Panc1 (cell line): ENCODE results near the gene JPH2.

Experiments used
- POLR2AphosphoS5 ChIP-seq: IDR thresholded peaks from 2 replicates; pipeline ENCODE4 v1.6.1; 2012; ENCODE audit warnings: mild to moderate bottlenecking, low read depth, low read length, moderate library complexity
- TF ChIP-seq, protein P1 (sequence below): fragments of 450-650 bp; IDR thresholded peaks from 2 replicates; pipeline ENCODE4 v1.5.1; 2017; ENCODE audit warnings: mild to moderate bottlenecking

DNA sequence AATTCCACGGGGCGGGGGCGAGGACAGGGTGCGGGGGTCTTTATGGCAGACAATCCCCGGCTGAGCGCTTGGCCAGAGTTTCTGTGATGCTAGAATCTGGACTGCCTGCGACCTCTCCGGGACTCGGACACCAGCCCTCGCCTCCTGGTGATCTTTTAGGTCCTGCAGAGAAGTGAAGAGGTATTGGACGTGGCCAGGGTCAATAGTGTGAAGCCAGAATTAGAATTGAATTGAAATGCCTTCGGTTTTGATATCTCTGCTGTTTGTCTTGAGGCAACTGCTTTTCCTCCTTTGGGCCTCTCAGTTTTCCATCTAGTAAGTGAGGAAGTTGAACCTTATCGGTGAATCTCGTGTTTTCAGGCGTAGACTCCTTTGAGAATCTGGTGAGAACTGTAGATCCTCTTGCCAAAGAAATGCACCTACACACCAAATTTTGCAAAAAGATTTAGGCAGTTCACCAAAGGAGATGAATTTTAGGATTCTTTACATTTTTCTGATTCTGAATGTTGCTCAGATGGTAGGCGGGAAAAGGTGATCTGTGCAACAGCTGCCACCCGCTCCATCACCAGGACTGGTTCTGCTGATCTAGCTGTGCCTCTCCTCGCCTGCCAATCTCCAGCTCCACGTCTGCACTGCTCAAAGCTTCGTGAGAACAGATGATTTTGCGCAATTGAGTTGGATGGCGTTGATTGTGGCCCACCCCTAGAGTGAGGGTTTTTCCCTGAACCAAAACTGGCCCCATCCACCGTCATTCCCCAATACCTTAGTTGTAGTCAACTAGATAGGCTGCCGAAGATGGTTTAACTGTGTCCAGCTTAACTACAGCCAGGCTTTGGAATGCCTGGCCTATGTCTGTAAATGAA is 24.4 kb upstream of the JPH2 start:
- TF ChIP-seq, protein P1, sequence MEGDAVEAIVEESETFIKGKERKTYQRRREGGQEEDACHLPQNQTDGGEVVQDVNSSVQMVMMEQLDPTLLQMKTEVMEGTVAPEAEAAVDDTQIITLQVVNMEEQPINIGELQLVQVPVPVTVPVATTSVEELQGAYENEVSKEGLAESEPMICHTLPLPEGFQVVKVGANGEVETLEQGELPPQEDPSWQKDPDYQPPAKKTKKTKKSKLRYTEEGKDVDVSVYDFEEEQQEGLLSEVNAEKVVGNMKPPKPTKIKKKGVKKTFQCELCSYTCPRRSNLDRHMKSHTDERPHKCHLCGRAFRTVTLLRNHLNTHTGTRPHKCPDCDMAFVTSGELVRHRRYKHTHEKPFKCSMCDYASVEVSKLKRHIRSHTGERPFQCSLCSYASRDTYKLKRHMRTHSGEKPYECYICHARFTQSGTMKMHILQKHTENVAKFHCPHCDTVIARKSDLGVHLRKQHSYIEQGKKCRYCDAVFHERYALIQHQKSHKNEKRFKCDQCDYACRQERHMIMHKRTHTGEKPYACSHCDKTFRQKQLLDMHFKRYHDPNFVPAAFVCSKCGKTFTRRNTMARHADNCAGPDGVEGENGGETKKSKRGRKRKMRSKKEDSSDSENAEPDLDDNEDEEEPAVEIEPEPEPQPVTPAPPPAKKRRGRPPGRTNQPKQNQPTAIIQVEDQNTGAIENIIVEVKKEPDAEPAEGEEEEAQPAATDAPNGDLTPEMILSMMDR = no peak
- no peak for TF ChIP-seq POLR2AphosphoS5
